HG02884 (cell line): ENCODE measurements around the gene IFIT2.
"Not testable (repeated sequence)": the region's sequence is repeated elsewhere in the genome, so short reads cannot be mapped to it uniquely, and the experiment has no call there.

Experiments
- ATAC-seq: cut with Tn5 transposase; IDR thresholded peaks from one replicate; pipeline ENCODE4 v1.9.1; 2021; ENCODE audit warnings: mild to moderate bottlenecking, moderate library complexity; ENCODE audit not compliant: unreplicated experiment

Gene IFIT2

GRCh38 chr10:89279421-89279869 lies 22.4 kb upstream of the IFIT2 start:
- ATAC-seq = no peak

- ATAC-seq = no peak
These were observed 21.3 kb upstream of the IFIT2 start for GRCh38 chr10:89280508-89280907.

- no peak for ATAC-seq
These were observed 20.0 kb upstream of the IFIT2 start for GRCh38 chr10:89281606-89282395.

GRCh38 chr10:89283025-89283935 lies 18.6 kb upstream of the IFIT2 start:
- no peak for ATAC-seq

- no peak for ATAC-seq
These were observed 17.8 kb upstream of the IFIT2 start for GRCh38 chr10:89283936-89284475.

GRCh38 chr10:89284711-89285110 lies 17.1 kb upstream of the IFIT2 start:
- not testable (repeated sequence) for ATAC-seq

GRCh38 chr10:89285303-89285702 lies 16.5 kb upstream of the IFIT2 start:
- ATAC-seq = not testable (repeated sequence)

GRCh38 chr10:89294721-89295239 lies 7.1 kb upstream of the IFIT2 start:
- ATAC-seq = no peak

GRCh38 chr10:89295597-89295996 lies 6.2 kb upstream of the IFIT2 start:
- ATAC-seq = no peak

- no peak for ATAC-seq
These were observed 5.6 kb upstream of the IFIT2 start for GRCh38 chr10:89296220-89296648.

GRCh38 chr10:89297356-89297755 lies 4.5 kb upstream of the IFIT2 start:
- ATAC-seq = no peak

- ATAC-seq = no peak
These were observed 4.1 kb upstream of the IFIT2 start for GRCh38 chr10:89297791-89298190.

- no peak for ATAC-seq
These were observed 2.8 kb upstream of the IFIT2 start for GRCh38 chr10:89299031-89299430.

GRCh38 chr10:89301232-89301631 lies 614 bp upstream of the IFIT2 start:
- no peak for ATAC-seq

GRCh38 chr10:89302625-89303024 lies 779 bp downstream of the IFIT2 start:
- ATAC-seq = no peak

GRCh38 chr10:89303161-89303560 lies 1.3 kb downstream of the IFIT2 start:
- ATAC-seq = no peak

GRCh38 chr10:89304026-89304425 lies 2.2 kb downstream of the IFIT2 start:
- no peak for ATAC-seq

- ATAC-seq = no peak
These were observed 2.6 kb downstream of the IFIT2 start for GRCh38 chr10:89304446-89304845.

- ATAC-seq = no peak
These were observed 3.1 kb downstream of the IFIT2 start for GRCh38 chr10:89304925-89305324.

GRCh38 chr10:89305766-89306433 lies 4.1 kb downstream of the IFIT2 start:
- no peak for ATAC-seq
